Stimulated activated CD4-positive, alpha-beta T cell treated with anti-CD3 and anti-CD28 coated beads, Interleukin-15, amount 100 ng/mL, for 1 hour (primary cell): ENCODE measurements around the gene TLR1.
"Not testable (repeated sequence)": the region's sequence is repeated elsewhere in the genome, so short reads cannot be mapped to it uniquely, and the experiment has no call there.

Source experiments
- DNase-seq, 2 donors: peaks; one replicate each; pipeline ENCODE4 v3.0.0-alpha.2; 2020; ENCODE audit warnings: low read depth in 1 of 2, low spot score in 1 of 2

TLR1 gene

GRCh38 chr4:38777925-38778324 is 26.7 kb downstream of the TLR1 start:
- DNase-seq: not testable (repeated sequence)

- no peak for DNase-seq
These were observed 29.3 kb downstream of the TLR1 start for GRCh38 chr4:38775326-38775725.

- DNase-seq: no peak
These were observed 30.2 kb downstream of the TLR1 start for GRCh38 chr4:38774181-38774955.

- DNase-seq: not testable (repeated sequence)
These were observed 34.3 kb downstream of the TLR1 start for GRCh38 chr4:38770281-38770680.

- no peak for DNase-seq
These were observed 34.7 kb downstream of the TLR1 start for GRCh38 chr4:38769857-38770256.

- DNase-seq: no peak
These were observed 35.1 kb downstream of the TLR1 start for GRCh38 chr4:38769441-38769840.

- no peak for DNase-seq
These were observed 35.6 kb downstream of the TLR1 start for GRCh38 chr4:38768968-38769394.

- not testable (repeated sequence) for DNase-seq
These were observed 37.7 kb downstream of the TLR1 start for GRCh38 chr4:38766940-38767339.

GRCh38 chr4:38765382-38765781 is 39.2 kb downstream of the TLR1 start:
- no peak for DNase-seq

GRCh38 chr4:38764277-38764676 is 40.3 kb downstream of the TLR1 start:
- DNase-seq: no peak

GRCh38 chr4:38762560-38762959 is 42.0 kb downstream of the TLR1 start:
- DNase-seq: no peak

- DNase-seq: no peak
These were observed 44.8 kb downstream of the TLR1 start for GRCh38 chr4:38759790-38760122.

GRCh38 chr4:38759113-38759789 is 45.3 kb downstream of the TLR1 start:
- peak; percentile 26 to 33 for DNase-seq

- DNase-seq: no peak
These were observed 46.5 kb downstream of the TLR1 start for GRCh38 chr4:38757945-38758600.

GRCh38 chr4:38752941-38753806 is 51.4 kb downstream of the TLR1 start:
- DNase-seq: no peak

GRCh38 chr4:38752372-38752940 is 52.1 kb downstream of the TLR1 start:
- DNase-seq: no peak

GRCh38 chr4:38751341-38752010 is 53.1 kb downstream of the TLR1 start:
- no peak for DNase-seq

- DNase-seq: no peak
These were observed 55.3 kb downstream of the TLR1 start for GRCh38 chr4:38749336-38749735.

- no peak for DNase-seq
These were observed 57.0 kb downstream of the TLR1 start for GRCh38 chr4:38747629-38748028.
